GM21447 (cell line): ENCODE results near the gene ANKRD63.

Experiments
- ATAC-seq: cut with Tn5 transposase; IDR thresholded peaks from one replicate; pipeline ENCODE4 v1.9.1; 2021; ENCODE audit not compliant: unreplicated experiment

Gene ANKRD63

DNA sequence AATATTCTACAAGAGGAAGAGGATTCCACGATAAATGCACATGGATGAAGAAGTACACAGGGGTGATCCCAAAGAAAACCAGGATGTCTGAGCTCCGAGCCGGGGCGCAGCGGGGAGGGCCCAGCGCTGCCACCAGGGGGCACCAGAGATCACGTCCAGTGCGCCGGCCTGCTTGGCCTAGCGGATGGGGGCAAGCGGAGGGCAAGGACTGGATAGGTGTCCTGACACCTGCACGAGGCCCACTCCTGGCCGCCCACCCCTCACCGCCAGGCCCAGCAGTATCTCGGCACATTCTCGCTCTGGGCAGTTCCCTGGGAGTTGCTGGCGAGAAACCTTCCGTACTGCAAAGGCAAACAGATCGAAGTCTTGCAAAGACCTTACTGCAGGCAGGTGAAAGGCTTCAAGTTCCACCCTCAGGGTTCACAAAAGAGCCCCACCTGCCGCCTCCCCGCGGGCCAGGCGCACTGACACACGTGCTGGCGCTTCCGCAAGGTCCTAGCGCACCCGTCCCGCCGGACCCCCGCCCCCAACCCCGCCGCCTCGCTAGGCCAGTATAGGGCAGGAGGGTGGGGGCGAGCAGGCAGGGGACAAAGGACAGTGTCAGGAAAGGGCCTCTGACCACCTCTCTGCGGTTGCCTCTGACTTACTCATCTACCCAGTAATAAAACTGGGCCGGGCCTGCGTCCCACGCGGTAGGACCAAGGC lies 3.3 kb downstream of the ANKRD63 start:
- ATAC-seq, result no peak

DNA sequence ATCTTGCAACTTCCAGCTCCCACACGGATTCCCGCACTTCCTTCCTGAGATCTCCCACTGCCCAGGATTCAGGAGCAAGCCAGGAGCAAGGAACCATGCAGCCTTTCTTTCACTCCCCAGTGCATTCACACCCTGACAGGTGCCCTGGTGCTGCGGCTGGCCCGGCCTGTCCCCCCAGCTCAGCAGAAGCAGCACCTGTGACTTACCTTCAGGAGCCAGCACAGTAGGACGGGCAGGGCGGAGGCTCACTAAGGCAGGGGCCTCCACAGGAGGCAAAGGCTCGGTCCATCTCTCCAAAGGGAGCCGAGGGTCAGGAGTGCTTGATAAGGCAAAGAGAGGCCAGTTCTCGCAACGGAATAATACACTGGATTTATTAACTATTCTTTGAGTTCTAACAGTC lies 4.8 kb downstream of the ANKRD63 start:
- ATAC-seq, result no peak

DNA sequence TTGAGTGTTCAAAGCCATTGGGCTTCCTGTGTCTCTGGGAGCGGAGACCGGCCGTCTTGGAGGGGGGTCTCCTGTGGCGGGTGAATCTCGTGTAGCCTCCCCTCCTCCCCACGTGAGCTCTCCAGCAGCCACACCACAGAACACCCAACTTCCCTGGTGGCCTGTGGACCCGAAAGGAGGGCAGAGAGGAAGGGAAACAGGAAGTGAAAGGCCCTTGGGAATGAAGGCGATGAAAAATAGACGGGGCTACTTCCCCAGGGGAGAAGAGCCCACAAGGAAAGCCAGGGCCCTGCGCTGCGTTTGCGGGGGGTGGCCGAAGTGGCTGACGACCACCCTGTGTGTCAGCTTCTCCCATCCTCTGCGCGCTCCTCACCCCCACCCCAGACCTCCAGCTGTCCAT lies 5.4 kb downstream of the ANKRD63 start:
- ATAC-seq, result no peak

DNA sequence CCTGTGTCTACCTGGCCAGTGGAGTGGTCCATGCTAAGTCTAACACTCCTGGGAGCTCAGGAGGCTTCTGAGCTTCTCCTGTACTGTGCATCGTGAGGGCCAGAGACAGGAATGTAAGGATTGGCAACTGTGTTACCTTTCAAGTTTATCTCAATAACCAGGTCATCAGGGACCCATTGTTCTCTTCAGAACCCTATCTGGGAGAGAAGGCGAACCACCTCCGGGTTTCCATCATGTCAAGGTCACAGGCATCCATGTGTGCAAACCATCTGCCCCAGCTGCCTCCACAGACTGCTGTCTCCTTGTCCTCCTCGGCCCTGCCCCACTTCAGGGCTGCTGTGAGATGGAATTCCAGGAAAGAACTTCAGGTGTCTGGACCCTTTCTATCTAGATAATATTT lies 5.9 kb downstream of the ANKRD63 start:
- no peak for ATAC-seq

DNA sequence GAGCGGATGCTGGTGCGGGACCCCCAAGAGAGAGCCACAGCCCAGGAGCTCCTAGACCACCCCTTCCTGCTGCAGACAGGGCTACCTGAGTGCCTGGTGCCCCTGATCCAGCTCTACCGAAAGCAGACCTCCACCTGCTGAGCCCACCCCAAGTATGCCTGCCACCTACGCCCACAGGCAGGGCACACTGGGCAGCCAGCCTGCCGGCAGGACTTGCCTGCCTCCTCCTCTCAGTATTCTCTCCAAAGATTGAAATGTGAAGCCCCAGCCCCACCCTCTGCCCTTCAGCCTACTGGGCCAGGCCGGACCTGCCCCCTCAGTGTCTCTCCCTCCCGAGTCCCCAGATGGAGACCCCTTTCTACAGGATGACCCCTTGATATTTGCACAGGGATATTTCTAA lies 6.9 kb downstream of the ANKRD63 start:
- ATAC-seq, result no peak

- no peak for ATAC-seq
Measured at GRCh38 chr15:40275523-40275922, 7.3 kb downstream of the ANKRD63 start.

DNA sequence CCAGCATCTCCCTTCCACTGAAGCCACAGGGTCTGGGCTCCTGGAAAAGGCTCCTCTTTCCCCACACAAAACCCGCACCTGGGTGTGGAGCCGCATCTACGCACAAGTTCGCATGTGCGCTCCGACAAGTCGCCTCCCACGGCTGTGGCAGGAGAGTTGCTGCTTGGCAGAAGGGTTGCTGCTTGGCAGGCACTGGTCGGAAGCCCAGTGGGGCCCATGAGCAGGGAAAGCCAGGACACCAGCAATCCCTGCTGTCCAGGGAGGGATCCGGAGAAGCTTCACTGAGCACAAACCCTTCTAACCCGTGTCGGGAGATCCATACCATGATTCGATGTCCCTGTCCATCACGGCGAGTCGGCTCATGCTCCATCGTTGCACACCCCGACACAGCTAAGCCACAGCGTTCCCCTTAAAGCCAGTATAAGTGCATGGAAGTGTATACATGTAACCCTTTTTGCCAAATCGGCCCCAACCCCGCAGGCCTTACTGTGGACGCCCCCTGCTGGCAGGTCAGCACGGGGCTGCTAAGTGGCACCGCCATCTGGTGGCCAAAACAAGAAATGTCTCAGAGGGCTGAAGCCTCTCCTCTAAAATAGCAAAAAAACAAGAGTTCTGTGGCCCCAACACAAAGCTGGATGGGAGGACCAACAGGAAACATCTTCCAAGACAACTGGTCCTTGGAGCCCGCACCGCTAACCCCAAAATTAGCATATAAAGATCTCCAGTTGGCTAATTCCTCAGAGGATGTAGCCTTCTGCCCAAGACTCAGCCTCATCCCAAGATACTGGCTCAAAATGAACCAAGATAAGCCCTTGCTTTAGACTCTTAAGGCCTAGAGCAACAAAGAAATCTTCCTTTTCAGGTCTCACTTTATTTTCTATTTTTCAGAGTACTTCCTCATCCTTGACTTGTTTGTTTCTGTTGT lies 8.3 kb downstream of the ANKRD63 start:
- ATAC-seq, result no peak

DNA sequence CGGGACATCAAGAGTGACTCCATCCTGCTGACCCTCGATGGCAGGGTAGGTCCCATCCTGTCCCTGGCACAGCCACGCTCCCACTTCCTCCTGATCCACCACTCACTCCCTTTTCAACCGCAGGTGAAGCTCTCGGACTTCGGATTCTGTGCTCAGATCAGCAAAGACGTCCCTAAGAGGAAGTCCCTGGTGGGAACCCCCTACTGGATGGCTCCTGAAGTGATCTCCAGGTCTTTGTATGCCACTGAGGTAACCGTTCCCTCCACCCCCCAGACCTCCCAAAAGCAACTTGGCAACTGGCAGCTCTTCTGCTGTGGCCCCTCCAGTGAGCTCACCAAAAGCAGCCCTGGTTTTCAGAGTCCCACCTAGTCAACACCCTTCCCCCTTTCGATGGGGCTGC lies 9.4 kb downstream of the ANKRD63 start:
- ATAC-seq, result no peak

DNA sequence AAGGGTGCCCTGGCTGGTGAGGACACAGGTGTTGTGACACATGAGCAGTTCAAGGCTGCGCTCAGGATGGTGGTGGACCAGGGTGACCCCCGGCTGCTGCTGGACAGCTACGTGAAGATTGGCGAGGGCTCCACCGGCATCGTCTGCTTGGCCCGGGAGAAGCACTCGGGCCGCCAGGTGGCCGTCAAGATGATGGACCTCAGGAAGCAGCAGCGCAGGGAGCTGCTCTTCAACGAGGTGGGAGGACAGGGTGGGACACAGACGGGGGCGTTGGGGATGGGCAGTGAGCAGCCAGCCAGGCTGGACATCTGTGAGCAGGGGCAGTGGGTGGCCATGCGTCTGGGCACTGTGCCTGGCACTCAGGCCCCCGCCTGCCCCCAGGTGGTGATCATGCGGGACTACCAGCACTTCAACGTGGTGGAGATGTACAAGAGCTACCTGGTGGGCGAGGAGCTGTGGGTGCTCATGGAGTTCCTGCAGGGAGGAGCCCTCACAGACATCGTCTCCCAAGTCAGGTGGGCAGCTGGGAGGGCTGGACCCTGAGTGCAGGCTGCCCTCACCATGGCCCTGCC lies 10.3 kb downstream of the ANKRD63 start:
- no peak for ATAC-seq

DNA sequence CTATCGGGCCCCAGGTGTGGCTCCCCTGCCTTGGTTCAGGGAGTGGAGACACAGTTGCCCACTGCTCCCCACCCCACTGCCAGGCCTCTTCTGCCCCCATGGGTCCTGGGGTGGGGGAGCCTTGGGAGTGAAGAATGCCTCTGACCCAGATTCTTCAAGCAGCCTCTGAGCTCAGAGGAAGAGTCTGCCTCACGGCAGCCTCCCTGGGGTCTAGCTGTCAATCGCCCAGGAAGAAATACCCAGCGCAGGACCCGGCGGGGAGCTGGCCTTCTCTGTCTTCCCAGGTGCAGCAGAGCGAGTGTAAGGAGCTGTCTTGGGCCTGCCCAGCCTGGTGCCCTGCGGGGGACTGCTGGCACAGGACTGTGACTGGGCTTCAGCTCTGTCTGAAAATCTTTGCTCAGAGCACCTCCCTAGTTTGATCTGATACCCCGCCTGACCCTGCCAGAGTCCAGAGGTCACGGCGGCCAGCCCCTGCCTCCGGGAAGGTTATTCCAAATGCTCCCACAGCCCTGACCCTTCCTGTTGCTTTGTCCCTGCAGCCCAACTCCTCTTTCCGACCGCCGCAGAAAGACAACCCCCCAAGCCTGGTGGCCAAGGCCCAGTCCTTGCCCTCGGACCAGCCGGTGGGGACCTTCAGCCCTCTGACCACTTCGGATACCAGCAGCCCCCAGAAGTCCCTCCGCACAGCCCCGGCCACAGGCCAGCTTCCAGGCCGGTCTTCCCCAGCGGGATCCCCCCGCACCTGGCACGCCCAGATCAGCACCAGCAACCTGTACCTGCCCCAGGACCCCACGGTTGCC lies 11.0 kb downstream of the ANKRD63 start:
- ATAC-seq, result no peak

DNA sequence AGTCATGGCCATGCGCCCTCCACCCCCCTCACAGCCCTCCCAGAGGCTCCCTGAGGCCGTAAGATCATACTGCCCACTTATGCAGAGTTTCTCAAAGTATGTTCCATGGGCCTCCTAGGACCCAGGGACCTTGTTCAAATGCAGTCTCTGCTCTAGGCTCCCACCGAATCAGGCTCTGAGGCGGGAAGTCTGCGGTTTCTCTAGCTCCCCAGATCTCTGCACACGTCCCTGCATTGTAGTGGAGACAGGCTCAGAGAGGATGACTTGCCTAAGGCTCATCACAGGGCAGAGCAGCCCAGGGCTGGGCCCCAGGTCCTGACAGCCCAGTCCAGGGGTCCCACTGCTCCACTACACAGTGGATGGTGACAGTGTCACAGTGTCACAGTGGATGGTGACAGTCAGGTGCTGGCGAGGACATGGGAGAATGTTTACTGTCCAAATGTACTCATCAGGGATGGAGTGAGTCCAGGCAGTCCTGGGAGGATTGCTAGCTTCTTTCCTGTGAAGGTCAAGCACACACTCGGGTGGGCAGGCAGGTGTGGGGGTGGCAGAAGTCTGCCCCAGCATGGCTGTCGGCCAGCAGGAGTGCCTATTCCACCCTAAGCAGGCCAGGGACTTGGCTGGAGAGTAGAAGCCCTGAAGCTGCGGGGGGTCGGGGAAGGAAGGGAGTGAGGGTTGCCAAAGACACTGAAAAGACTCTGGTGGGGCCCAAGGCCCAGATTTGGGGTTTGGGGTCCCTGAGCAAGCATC lies 12.4 kb downstream of the ANKRD63 start:
- ATAC-seq, result no peak

DNA sequence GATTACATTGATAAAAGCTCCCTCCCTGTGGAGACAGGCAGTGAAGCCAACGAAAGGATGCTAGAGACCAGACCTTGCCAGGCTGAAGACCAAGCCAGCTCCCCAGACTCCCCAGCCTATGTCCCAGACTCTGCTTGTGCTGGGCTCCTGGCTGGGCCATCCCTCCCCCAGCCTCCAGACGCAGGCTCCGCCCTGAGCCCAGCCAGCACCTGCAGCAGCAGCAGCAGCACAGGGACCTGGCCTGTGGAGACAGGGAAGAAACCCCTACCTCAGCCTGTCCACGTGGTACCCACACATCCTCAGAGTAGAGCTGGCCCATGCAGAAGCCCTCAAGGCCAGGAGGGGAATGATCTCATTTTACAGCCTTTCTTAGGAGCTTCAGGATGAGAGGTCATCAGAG lies 13.3 kb downstream of the ANKRD63 start:
- ATAC-seq, result no peak

- ATAC-seq, result no peak
Measured at GRCh38 chr15:40267670-40268069, 15.2 kb downstream of the ANKRD63 start.

- ATAC-seq, result no peak
Measured at GRCh38 chr15:40266828-40267304, 16.0 kb downstream of the ANKRD63 start.

GRCh38 chr15:40265875-40266274 lies 17.0 kb downstream of the ANKRD63 start:
- no peak for ATAC-seq

- ATAC-seq, result no peak
Measured at GRCh38 chr15:40265355-40265754, 17.5 kb downstream of the ANKRD63 start.

GRCh38 chr15:40264321-40265153 lies 18.3 kb downstream of the ANKRD63 start:
- ATAC-seq, result no peak

DNA sequence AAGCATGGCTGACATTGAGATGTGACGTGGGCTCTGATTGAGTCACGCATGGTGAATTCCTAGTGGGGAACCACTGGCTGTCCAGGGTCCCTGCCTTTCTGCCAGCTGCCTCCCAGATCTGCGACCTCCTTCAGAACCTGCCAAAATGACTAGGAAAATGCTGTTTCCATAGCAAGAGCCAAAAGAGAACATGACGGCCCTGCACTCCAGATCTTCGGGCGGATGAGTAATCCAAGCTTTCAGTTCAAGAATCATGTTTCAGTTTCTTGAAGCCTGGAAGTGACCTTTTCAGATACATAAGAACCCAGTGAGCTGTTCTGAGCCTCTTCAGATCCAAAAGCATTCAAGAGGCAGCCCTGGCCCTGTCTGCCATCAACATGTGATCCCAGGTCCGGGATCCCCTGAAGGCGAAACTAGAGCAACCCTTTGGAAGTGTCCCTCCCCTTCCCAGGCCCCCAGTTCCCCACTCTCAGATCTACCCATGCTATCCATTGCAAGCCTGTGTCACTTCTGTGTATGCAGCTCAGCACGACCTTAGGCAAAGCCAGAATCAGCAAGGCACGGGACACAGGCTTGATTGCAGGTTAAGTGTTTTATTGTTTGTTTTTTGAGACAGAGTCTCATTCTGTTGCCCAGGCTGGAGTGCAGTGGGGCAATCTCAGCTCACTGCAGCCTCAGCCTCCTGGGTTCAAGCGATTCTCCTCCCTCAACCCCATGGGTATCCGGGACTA lies 19.7 kb downstream of the ANKRD63 start:
- no peak for ATAC-seq

DNA sequence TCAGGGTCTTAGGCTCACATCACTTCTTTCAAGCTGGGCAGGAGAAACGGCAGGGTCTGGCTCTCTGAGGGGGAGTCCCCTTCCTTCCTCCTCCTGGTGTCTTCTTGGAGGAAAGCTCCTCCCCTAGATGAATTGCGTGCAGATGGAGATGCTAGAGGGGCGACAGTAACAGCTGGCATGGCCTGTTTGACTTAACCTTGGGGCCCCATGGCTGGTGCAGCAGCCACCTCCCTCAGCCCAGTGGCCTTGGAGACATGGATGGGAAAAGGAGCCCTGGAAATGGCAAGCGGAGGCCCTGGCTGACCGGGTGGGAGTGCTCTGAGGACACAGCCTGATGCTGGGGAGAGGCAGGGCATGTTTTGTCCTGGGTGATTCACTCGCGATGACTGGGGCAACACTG lies 23.8 kb downstream of the ANKRD63 start:
- no peak for ATAC-seq
